Measurements from ENCODE around the gene LRP5.

The LRP5 gene

GRCh38 chr11:68309621-68310185 lies 2.7 kb upstream of the LRP5 start:
- DNase-seq (ENCODE audit: low read depth), result no peak

DNA sequence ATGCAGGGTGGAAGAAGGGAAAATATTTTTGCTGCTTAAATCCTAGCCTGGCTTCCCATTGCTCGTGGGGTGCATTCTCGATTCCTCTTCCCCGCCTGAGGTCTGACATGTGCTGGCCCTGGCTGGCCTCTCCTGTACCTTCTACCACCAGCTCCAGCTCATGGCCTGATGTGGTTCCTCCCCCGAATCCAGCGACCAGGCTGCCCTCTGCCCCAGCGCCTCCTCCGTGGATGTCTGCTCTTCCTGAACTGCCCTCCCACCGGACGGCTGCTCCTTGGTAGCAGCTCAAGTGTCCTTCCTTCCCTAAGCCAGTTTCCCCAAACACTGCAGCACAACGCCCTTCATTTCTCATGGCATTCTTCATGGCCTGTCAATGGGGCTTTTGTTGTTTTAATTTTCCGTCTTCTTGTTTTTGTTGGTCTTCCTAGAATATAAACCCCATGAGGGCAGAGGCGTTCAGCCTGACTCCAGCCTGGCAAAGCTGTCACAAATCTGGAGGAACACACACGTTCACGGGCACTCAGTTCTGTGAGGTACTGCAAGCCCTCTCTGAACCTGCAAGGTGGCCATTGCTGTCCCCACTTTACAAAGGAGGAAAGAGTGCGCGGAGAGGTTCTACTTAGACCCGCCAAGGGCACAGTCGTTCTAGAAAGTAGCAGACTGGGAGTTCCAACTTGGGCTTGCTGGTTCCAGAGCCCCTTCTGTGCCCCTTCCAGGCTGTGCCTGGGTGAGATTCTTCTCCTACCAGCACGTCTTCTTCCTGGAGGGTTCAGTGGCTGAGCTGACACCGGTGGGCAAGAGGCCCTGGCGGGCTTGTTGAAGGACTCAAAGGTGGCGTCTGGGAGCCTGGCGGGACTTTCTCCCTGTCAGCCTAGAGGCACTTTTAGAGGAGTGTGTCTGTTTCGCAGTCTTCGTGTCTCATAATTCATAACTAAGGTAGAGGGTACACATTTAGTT lies 953 bp upstream of the LRP5 start:
- no peak for DNase-seq (ENCODE audit: low read depth)

DNA sequence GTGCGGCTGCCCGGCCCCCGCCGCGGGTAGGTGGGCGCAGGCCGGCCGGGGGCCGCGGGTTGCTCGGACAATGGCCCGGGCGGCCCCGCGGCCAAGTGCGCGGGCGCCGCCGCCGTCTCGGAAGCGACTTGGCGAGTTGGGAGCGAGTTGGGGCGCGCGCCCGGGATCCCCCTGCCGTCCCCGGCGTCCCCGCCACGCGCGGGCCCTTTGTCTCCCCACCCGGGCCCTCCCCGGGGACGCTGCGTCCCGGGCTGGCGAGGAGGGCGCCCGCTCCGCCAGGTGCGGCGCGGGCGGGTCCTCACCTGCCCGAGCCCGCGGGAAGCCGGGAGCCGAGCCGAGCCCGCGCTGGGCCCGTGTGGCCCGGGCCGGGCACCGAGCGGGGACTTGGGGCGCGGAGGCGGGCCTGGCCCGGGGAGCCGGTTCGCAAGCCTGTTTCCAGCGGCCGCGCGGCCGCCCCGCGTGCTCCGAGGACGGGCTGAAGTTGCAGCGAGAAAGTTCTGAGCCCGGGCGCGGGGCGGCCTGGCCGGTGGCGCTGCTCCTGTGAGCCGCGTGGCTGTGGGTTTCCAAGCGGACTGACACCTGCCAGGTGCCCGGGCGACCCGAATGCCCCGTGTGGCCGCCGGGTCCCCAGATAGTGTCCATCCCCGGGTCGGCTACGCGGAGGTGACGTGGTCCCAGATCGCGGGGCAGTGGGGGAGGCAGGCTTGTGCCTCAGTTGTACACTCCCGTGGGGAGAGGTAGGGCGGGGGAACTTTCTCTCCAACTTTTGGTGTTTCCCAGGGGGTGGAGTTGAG lies 586 bp downstream of the LRP5 start:
- DNase-seq (ENCODE audit: low read depth), result peak; percentile 22

- DNase-seq (ENCODE audit: low read depth), result peak; percentile 51
These were observed 1.3 kb downstream of the LRP5 start for GRCh38 chr11:68313574-68314202.

DNA sequence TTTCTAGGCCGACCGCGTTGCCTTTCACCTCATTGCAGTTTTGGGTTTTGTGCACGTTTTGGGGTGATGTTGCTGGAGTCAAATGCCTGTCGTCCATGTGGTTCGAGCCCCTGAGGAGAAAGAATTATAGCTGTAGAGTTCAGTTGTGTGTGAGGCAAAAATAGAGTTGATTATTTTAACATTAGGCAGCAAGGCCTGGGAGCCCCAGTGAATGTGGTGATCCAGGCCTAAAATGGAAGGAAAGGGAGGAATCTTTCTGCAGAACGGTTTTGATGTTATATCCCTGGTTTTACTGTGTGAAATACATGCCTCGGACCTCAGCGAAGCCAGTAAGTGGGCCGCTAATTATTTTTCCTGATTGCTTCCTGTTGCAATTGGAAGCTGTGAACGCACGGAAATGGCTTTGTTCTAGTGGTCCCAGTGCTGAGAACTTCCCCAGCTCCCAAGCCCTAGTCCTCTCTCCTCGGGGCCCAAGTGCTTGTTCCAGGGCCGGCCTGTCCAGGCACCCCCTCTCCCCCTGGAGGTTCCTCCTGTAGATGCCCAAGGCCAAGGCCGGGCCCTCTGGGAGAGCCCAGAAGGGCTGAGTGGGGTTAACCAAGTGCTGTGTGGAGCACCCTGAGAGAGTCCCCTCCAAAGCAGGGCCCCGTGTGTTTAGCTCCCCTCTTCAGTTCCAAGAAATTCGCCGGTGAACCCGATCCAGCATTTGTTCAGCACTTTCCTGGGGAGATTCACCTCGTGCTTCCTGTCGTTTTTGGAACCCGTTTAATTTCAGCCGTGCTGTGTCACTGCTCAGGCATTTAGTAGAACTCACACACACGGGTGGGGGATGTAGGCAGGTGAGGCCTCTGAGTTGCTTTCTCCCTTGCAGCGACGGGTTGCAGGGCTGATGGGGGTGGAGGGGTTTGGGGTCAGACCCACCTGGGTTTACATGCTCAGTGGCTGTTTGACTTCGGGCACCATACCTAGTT lies 2.1 kb downstream of the LRP5 start:
- peak; percentile 66 for DNase-seq (ENCODE audit: low read depth)

DNA sequence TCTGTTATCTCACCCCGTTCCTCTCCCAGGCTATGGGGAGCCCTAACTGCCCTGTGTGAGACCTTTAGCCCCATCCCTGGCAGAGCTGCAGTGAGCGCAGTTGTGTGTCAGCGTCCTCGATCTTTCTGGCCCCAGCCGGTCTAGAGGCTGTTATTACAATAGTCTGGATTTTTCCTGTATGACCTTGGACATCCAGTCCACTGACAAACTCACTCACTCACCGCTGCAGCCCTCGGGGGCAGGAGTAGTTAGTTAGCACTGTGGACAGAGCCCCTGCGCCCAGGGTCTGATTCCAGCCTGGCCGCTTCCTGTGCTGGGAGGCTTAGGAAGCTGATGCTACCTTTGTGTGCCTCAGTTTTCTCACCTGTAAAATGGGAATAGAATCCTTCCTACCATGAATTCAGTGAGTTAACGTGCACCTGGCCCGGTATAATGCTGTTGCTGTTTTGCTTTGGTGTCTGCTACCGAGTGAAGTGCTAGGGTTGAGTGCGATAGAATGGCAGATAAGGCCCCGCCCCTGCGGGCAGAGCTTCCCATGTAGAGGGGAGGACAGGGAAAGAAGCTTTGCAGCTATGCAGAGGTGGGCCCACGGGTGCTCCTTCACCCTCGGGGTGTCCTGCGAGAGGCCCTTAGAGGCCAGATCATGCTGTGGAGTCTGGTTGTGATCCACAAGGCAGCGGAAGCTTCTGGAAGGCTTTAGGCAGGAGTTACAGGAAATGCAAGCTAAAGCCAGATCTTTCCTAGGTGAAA lies 3.0 kb downstream of the LRP5 start:
- peak; percentile 37 for DNase-seq (ENCODE audit: low read depth)

GRCh38 chr11:68317147-68317785 lies 4.9 kb downstream of the LRP5 start:
- DNase-seq (ENCODE audit: low read depth), result no peak

GRCh38 chr11:68321293-68322051 lies 9.1 kb downstream of the LRP5 start:
- DNase-seq (ENCODE audit: low read depth), result no peak

- no peak for DNase-seq (ENCODE audit: low read depth)
These were observed 9.7 kb downstream of the LRP5 start for GRCh38 chr11:68322052-68322430.

DNA sequence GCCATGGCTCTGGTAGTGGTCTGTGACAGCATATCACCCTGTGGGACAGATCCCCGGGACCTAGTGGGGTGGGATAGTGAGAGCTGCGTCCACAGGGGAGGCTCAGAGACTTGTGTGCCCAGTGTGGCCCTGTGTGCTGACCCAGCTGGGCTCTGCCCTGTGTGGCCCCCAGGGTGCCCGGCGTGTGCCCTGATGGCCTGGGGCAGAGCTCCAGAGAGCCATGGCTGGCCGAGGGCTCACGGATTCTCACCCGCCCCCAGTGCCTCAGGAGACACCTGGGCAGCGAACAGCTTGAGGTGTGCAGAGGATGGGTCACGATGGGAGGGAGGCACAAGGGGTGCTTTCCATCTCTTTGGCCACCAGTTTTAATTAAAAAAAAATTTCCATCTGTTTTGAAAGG lies 11.8 kb downstream of the LRP5 start:
- DNase-seq (ENCODE audit: low read depth), result no peak

DNA sequence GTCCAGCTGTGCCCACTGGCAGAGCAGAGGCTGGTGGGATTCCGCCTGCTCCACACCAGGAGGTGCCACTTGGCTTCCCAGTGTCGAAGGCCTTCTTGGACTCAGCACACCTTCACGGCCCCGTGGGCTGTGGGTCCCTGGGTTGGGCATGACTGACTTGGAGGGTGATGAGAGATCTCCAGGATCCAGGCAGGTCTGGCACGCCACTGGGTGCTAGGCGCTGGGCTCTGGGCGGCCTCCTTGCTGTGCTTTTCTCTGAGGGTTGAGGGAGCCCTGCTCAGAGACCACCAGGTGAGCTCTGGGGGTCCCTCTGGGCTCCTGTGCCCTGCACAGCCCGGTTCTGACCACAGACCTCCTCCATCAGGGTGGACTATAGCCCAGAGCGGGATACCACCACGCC lies 12.3 kb downstream of the LRP5 start:
- DNase-seq (ENCODE audit: low read depth), result no peak

DNA sequence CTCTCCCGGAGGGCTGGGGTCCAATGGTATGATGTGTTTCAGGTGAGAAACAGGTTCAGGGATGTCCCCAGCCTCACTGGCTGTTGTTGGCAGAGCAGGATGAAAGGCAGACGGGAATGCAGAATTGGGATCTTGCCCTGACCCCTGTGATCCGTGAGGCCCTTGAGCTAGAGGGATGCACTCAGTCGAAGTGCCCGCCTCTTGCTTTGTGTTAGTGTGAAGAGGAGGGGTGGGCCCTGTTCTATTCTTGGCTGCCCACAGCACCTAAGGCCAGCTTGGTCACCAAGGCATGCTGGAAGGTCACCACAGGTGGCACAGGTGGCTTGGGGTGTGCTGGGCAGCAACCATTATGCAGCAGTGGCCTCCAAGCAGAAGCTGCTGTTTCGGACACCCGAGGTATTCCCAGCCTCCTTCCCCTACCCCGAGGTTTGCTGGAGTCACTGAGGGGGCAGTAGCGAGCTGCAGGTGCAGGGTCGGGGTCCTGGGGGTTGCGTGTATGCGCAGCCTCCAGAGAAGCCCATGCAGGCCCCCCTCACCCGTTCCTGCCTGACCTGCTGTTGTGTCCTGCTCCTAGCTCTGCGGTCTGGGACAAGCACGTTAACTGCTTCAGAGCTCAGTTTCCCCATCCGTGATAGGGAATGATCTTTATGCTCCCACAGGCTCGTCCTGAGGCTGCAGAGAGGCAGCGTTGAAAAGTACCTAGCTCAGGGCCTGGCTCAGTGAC lies 13.0 kb downstream of the LRP5 start:
- DNase-seq (ENCODE audit: low read depth), result no peak

DNA sequence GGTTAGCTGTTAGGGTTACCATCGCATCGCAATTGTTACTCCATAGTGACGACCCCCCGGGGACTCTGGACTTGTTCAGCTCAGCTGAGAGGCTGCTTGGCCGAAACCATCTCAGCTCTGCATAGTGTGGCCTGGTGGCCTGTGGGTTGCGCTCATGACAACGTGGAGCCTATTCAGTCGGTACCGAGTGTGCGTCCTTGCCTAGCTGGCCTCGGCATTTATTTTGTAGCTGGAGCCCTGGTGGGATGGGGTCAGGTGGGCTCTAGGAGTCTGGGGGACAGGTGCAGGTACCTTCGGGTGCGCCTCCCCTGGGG lies 13.5 kb downstream of the LRP5 start:
- DNase-seq (ENCODE audit: low read depth), result no peak

- no peak for DNase-seq (ENCODE audit: low read depth)
These were observed 14.2 kb downstream of the LRP5 start for GRCh38 chr11:68326334-68327215.

DNA sequence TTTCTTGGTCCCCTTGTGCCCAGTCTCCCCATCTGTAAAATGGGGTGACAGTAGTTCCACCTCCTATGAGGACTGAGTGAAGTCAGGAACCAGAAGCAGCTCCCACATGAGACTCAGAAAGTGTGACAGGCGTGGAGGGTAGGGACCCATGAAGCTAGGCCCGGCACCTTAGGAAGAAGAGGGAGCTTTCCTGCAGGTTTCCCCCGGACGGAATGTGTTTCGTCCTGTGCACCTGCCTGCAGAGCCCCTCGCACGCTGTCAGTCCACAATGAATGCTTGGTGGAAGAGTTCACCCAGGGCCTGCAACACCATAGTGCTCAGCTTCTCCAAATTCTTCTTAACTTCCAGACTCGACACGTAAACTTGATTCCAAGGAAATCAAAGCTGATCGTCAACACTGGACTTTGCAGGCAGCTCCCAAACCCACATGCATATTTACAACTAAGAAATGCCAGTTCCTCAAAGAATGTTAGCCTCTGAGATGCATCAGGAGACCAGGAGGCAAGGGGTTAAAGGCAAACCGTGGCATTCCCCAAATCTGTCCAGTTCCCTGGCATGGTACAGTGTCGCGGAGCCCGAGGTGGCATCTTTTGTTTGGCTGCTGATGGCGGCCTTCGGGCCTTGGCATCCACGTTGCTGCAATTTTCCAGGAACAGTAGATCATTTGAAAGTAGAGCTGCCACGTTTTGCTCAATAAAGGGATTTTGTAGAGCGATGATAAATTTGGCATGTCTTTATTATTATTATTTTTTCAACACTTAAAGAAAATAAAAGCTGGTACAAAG lies 15.4 kb downstream of the LRP5 start:
- DNase-seq (ENCODE audit: low read depth), result no peak

DNA sequence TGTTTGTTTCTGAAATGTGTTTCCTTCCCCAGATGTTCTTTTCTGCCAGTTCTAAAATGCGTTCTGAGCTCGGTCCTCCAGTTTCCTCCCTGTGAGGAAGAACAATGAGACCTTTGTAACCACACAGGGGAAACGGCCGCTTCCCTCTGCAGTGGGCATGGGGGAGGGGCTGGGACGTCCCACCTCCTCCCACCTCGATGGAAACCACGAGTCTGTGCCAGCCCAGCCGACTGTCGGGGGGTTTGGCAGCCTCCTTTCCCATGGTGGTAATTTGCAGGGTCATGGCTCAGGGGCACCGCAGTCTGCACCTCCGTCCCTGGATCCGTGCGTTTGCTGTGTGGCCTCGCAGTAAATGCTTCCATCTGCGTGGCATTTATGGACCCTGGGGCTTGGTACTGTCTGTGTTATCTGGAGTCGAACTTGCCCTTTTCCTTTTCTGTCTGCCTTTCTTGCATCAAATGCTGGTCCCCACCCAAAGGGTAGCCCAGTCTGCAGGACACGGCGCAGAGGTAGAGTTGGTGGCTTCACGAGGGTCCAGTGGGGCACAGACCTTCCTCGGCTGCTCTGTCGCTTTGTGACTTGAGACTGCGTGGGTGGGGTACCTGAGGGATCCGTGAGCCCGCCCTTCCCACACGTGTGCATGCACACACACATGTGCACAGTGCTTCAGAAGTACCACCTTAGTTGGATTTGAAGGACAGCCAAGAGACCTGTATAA lies 16.1 kb downstream of the LRP5 start:
- no peak for DNase-seq (ENCODE audit: low read depth)
